Head of caudate nucleus (tissue), 42 donors: ENCODE data around the gene APELA.

Experiments used
- DNase-seq, 42 donors: peaks; one replicate each; pipeline versions ENCODE4 v3.0.0 to v3.0.0-alpha.2; 2020 to 2021; ENCODE audit warnings: mixed read lengths in 7 of 42
- intact Hi-C: fragments of 100-400 bp; cut with DNase I; formaldehyde crosslinking; loops from one replicate; pipeline ENCODE4 v1.15.0; 2022

Gene APELA, protein sequence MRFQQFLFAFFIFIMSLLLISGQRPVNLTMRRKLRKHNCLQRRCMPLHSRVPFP

DNA sequence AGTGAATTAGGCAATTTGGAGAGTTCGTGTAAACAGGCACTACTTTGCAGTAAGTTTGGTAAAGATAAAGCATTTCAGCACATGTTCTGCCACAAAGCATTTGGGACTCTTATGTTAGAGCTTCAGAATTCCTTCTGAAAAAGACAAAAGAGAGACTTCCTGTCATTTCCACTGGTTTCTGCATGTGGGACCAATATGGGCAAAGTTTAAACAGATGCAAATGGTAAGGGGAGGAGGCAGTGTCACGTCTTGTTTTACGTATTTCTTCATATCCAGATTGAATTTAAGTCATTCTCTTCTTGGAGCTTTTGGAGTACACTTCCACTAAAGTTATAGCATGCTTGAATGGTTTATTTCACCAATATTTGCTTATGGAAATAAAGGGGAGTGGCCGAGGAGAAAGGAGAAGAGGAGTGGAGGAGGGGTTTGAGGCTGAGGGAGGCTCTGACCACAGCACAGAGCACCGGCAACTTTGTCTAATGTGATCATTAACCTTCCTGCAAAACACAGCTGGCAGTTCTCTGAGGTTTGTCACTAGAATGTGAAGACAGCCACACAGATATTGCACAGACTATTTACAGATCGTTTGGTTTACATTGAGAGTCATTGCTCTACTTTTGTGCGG, at the start of gene APELA:
Gene APELA, plus strand, starts transcription at position 479 of the 625 bp plus-strand sequence. CDS start 154 bp downstream, outside the sequence.
- intact Hi-C loops, result no loop called here
- DNase-seq, result no peak

DNA sequence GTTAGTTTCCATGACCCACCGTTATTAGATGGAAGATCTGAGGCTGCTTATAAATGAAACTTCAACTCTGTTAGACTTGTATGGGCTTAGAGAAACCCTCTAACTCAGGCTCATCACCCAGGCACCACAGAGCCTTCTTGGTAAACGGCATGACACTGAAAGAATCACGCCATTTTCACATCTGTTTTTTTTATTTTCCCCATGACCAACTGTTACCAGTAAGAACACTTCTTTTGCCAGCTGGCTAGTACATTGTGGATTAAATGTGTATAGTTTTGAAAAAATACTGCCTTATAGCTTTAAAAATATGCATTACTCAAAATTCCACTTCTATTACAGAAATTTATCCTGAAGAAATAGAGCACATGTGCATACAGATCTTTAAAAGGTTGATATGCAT, 48.0 kb upstream of the APELA start:
- intact Hi-C loops, result no loop called here
- DNase-seq, result no peak

DNA sequence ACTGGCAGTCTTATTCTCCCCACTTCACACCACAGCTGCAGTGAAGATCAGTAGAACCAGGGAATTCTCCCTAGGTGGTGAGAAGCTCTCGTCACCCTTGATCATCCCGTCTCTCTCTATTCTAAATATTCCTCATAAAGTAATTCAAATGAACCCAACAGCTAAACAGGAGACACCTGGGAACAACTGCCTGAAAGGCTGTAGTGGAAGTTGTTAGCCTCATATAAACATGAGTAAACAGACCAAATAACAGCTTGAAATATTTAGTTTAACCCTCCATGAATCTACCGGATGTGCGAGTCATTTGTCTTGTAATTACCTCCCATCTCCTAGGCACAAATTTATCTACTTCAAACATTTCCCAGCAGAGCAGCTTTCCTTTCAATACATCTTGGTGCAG, 30.4 kb upstream of the APELA start:
- intact Hi-C loops, result no loop called here
- no peak for DNase-seq

- intact Hi-C loops, result no loop called here
- DNase-seq, result no peak
Observed at GRCh38 chr4:164847016-164847415, 30.0 kb upstream of the APELA start.

GRCh38 chr4:164847967-164848649, 28.9 kb upstream of the APELA start:
- intact Hi-C loops, result no loop called here
- DNase-seq, result no peak

- DNase-seq, result no peak
- intact Hi-C loops, result no loop called here
Observed at GRCh38 chr4:164856396-164856795, 20.6 kb upstream of the APELA start.

GRCh38 chr4:164866817-164867490, 10.0 kb upstream of the APELA start:
- no peak for DNase-seq

GRCh38 chr4:164871673-164872072, 5.3 kb upstream of the APELA start:
- DNase-seq, result no peak
- intact Hi-C loops, result no loop called here

More at GRCh38 chr4:164866817-164867490, 10.0 kb upstream of the APELA start:
- intact Hi-C loops, result no loop called here

- intact Hi-C loops, result no loop called here
- no peak for DNase-seq
Observed at GRCh38 chr4:164872481-164872880, 4.5 kb upstream of the APELA start.

- intact Hi-C loops, result no loop called here
- DNase-seq, result no peak
Observed at GRCh38 chr4:164874789-164875188, 2.2 kb upstream of the APELA start.

- no peak for DNase-seq
- intact Hi-C loops, result no loop called here
Observed at GRCh38 chr4:164880489-164881262, 3.7 kb downstream of the APELA start.

GRCh38 chr4:164888096-164888715, 11.2 kb downstream of the APELA start:
- intact Hi-C loops, result no loop called here
- no peak for DNase-seq

DNA sequence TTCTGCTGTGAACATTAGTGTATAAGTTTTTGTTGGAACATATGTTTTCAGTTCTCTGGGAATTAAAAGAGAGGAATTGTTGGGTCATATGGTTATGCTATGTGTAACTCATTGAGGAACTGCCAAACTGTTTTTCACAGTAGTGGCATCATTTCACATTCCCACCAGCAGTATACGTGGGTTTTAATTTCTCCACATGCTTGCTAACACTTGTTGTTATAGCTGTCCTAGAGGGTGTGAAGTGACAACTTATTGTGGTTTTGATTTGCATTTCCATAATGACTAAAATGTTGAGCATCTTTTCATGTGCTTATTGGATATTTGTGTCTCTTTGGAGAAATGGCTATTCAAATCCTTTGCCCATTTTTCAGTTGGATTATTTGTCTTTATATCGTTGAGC, 13.7 kb downstream of the APELA start:
- no peak for DNase-seq
- intact Hi-C loops, result no loop called here

GRCh38 chr4:164892018-164892417, 15.0 kb downstream of the APELA start:
- no peak for DNase-seq
- intact Hi-C loops, result no loop called here

GRCh38 chr4:164894702-164895101, 17.7 kb downstream of the APELA start:
- DNase-seq, result no peak

DNA sequence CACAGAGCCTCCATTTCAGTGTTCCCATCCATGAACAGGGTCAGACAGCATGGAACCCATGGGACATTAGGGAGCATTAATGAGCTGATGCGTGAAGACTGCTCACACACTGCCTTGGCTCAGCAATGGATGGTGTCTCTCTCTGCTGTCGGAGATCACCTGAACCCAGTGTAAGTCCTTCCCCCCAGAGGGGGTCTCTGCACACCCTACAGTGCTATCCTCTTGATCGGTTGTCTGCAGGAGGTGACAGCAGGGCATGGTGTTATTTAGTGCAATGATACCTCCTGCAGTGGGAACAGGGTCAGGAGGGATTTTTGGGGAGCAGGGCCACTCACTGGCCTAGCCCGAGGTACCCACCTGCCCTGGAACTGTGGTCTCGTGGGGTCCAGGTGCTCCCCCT, 25.6 kb downstream of the APELA start:
- intact Hi-C loops, result no loop called here
- no peak for DNase-seq

More at GRCh38 chr4:164894702-164895101, 17.7 kb downstream of the APELA start:
- intact Hi-C loops, result no loop called here

DNA sequence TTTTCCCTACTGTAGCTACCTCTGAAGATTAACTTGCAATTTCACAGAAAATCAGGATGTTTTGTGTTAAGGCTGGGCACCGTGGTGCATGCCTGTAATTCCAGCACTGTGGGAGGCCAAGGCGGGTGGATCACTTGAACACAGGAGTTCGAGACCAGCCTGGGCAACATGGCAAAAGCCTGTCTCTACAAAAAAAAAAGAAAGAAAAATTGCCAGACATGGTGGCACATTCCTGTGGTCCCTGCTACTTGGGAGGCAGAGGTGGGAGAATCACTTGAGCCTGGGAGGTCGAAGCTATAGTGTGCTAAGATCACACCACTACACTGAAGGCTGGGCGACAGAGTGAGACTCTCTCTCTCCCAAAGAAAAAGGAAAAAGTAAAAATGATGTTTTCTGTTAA, 27.4 kb downstream of the APELA start:
- intact Hi-C loops, result no loop called here

GRCh38 chr4:164904941-164905340, 28.0 kb downstream of the APELA start:
- intact Hi-C loops, result no loop called here

More for the DNA sequence above, 27.4 kb downstream of the APELA start:
- no peak for DNase-seq

GRCh38 chr4:164906368-164906767, 29.4 kb downstream of the APELA start:
- intact Hi-C loops, result no loop called here
- no peak for DNase-seq

More at GRCh38 chr4:164904941-164905340, 28.0 kb downstream of the APELA start:
- DNase-seq, result no peak
